Tibial nerve (tissue), 4 donors: Measurements from ENCODE around the gene SETD3. TPM values are rescaled to one million over a fixed set of nuclear protein-coding genes. Genes with fewer than 3 reads are reported as not detected.
"Not testable (repeated sequence)": the region's sequence is repeated elsewhere in the genome, so short reads cannot be mapped to it uniquely, and the experiment has no call there.

Experiments
- DNase-seq, 2 donors: peaks; one replicate each; pipeline ENCODE4 v3.0.0-alpha.2; 2019; ENCODE audit warnings: low spot score in 2 of 2
- H3K27ac ChIP-seq, 4 donors: fragments of 200-600 bp; sonication (generic) in 3 of 4; one replicate each; pipeline ENCODE4 v1.5.1; 2017 to 2019; ENCODE audit warnings: mild to moderate bottlenecking in 1 of 4
- H3K27me3 ChIP-seq, 2 donors: fragments of 200-600 bp; sonication (generic) in 1 of 2; one replicate each; pipeline versions ENCODE4 v1.5.1 to v1.6.0; 2017 to 2019
- H3K36me3 ChIP-seq, 3 donors: fragments of 200-600 bp; sonication (generic); one replicate each; pipeline ENCODE4 v1.5.1; 2018 to 2019
- H3K4me1 ChIP-seq, 4 donors: fragments of 200-600 bp; sonication (generic) in 3 of 4; one replicate each; pipeline ENCODE4 v1.5.1; 2017 to 2019
- H3K4me3 ChIP-seq, 4 donors: fragments of 200-600 bp; sonication (generic) in 3 of 4; one replicate each; pipeline ENCODE4 v1.5.1; 2017 to 2019; ENCODE audit warnings: mild to moderate bottlenecking in 1 of 4, moderate library complexity in 1 of 4
- H3K9me3 ChIP-seq, 4 donors: fragments of 200-600 bp; sonication (generic) in 3 of 4; one replicate each; pipeline ENCODE4 v1.5.1; 2017 to 2019
- EP300 ChIP-seq, 2 donors: sonication (generic); formaldehyde crosslinking; IDR thresholded peaks; one replicate each; pipeline ENCODE4 v1.6.1; 2017; ENCODE audit warnings: antibody characterized with exemption in 2 of 2, mild to moderate bottlenecking in 1 of 2
- POLR2A ChIP-seq, 2 donors: fragments of 450-650 bp; IDR thresholded peaks; one replicate each; pipeline ENCODE4 v1.6.1; 2017; ENCODE audit warnings: antibody characterized with exemption in 2 of 2, mild to moderate bottlenecking in 2 of 2, moderate library complexity in 2 of 2
- WGBS, 2 donors: methylation state at CpG; one replicate each; pipeline ENCODE4 v1.1.5; 2018; 5-methylcytosine and 5-hydroxymethylcytosine counted together
- small RNA-seq: library from RNA; depleted of rRNA; stranded (forward); fragments of <200 nt; gene quantifications from one replicate; pipeline ENCODE3, GENCODE V24; 2016
- total RNA-seq, 4 donors: library from RNA; depleted of rRNA; stranded (reverse); fragments of >200 nt; gene quantifications; one replicate each; pipeline ENCODE4 v1.1.0, GENCODE V29; 2016
- TF ChIP-seq, protein P1 (sequence below), 5 experiments: fragments of 200-600 bp in 3 of 5; fragments of 450-650 bp in 2 of 5; sonication (generic) in 3 of 5; IDR thresholded peaks; one replicate each; pipeline ENCODE4 v1.5.1; 2016 to 2019; ENCODE audit warnings: antibody characterized with exemption in 5 of 5, mild to moderate bottlenecking in 3 of 5, moderate library complexity in 2 of 5

Gene SETD3
- total RNA-seq, 4 donors from 2014 or later: 63.3 to 118 (median 80.6) TPM

DNA sequence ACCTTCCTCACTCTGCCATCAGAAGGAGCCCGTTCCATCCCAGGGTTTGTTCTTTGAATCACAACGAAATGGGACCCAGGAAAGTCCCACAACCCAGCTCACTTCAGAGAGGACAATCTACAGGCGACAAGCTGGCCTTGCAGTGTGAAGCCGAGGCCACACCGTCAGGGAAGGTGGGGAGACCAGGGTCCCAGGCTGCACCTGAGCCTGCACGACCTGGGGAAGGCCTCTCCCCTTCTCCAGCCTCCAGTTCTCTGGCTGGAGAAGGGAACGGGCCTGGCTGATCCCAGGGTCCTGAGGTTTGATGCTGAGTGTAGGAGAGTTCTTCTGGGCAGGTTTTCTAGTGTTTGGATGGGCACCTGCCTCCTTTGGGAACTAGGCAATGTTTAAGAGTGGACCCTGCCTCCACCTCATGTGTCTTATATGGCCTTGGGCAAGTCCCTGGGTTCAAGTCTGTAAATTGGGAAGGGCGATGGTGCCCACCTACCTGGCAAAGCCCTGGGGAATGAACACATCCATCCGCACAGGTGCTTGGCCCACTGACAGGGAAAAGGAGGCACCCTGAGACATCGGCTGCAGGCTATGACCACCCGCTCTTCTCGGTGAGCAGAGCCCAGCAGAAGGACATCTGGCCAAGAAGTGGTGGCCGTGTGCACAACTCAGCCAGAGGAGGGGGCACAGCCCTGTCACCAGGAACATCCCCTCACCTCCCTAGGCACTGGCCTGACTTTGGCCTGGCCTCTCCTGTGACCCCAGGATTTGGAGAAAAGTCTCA is 130.8 kb downstream of the SETD3 start:
- Histone ChIP-seq H3K9me3 (peaks cover 0 to 3% (median 0%) of the 10 kb centered on the region in 4 donors), H3K36me3 (no peaks in the 10 kb centered on the region), H3K27me3 (no peaks in the 10 kb centered on the region), H3K4me3 (no peak overlapping the region), H3K27ac (no peak overlapping the region), H3K4me1 (peaks cover 0 to 7% (median 0%) of the 10 kb centered on the region in 4 donors)
- WGBS, 2 donors: 84 to 89% methylated on average over 12 to 13 of the region's 13 CpGs
- no peak for DNase-seq
- no peak for TF ChIP-seq POLR2A (IDR thresholded peaks at IDR 0.05)
- no peak for TF ChIP-seq EP300 (IDR thresholded peaks at IDR 0.05)
- TF ChIP-seq, protein P1, sequence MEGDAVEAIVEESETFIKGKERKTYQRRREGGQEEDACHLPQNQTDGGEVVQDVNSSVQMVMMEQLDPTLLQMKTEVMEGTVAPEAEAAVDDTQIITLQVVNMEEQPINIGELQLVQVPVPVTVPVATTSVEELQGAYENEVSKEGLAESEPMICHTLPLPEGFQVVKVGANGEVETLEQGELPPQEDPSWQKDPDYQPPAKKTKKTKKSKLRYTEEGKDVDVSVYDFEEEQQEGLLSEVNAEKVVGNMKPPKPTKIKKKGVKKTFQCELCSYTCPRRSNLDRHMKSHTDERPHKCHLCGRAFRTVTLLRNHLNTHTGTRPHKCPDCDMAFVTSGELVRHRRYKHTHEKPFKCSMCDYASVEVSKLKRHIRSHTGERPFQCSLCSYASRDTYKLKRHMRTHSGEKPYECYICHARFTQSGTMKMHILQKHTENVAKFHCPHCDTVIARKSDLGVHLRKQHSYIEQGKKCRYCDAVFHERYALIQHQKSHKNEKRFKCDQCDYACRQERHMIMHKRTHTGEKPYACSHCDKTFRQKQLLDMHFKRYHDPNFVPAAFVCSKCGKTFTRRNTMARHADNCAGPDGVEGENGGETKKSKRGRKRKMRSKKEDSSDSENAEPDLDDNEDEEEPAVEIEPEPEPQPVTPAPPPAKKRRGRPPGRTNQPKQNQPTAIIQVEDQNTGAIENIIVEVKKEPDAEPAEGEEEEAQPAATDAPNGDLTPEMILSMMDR (IDR thresholded peaks at IDR 0.05): no peak

DNA sequence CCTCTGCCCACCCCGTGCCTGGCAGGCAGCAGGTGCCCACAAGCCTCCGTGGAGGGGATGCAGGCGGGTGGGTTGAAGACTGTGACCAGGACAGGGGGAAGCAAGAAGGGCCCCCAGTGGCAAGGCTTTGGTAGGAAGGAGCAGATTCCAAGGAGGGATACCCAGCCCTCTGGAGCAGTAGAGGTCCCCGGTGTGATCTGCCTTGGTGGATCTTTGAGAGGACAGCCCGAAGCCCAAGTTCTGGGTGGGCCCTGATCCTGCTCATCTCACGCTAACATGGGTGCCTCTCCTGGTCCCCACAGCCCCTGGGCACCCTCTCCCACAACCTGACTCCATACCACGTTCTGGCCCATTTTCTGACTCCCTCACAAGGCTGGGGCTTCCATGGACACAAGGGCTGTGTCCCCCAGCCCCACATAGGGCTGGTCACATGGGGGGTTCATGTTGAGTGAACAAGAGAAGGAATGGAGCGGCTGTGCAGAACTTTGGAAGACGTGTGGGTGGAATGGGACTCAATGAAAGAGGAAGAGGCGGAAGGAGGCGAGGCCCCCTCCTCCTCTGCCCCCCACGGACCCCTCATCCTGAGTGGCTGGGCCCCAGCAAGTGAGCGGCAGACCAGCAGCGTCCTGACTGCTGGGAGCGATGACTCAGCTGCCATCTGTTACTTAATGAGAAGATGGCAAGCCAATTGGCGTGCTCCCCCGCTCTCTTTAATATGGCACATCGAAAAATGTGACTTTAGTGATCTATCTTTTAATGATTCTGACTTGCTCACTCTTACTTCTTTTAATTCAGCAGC is 131.6 kb downstream of the SETD3 start:
- Histone ChIP-seq H3K9me3 (peaks cover 0 to under 1% (median 0%) of the 10 kb centered on the region in 4 donors), H3K4me3 (no peak overlapping the region), H3K4me1 (peaks cover 0 to 7% (median 0%) of the 10 kb centered on the region in 4 donors), H3K27ac (no peak overlapping the region), H3K36me3 (no peaks in the 10 kb centered on the region), H3K27me3 (no peaks in the 10 kb centered on the region)
- WGBS, 2 donors: 82 to 85% methylated on average over 18 of the region's 18 CpGs
- no peak for DNase-seq
- TF ChIP-seq, protein P1 (IDR thresholded peaks at IDR 0.05): no peak
- TF ChIP-seq EP300 (IDR thresholded peaks at IDR 0.05) (no peak), POLR2A (IDR thresholded peaks at IDR 0.05) (no peak)

DNA sequence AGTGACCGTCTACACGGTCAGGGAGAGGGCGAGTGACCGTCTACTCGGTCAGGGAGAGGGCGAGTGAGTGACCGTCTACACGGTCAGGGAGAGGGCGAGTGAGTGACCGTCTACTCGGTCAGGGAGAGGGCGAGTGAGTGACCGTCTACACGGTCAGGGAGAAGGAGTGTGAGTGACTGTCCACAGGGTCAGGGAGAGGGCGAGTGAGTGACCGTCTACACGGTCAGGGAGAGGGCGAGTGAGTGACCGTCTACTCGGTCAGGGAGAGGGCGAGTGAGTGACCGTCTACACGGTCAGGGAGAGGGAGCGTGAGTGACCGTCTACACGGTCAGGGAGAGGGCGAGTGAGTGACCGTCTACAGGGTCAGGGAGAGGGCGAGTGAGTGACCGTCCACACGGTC is 132.4 kb downstream of the SETD3 start:
- not testable (repeated sequence) for H3K9me3 ChIP-seq, H3K27me3 ChIP-seq, H3K36me3 ChIP-seq, H3K4me1 ChIP-seq, H3K4me3 ChIP-seq, DNase-seq, H3K27ac ChIP-seq
- 90 to 91% methylated on average over 31 of the region's 31 CpGs for WGBS, 2 donors

Small RNA genes lying within 50 kb of the gene (small RNA-seq; reads per million reads assigned to genes)
- gene RNU6-91P: not detected

Other genes starting within 250 kb of the SETD3 start
- gene BCL11B, start 208.7 kb downstream of the SETD3 start, total RNA-seq: under 1 TPM; 0.21 to 0.78 (median 0.26) TPM
- gene CCNK, start 550 bp upstream of the SETD3 start, total RNA-seq: 10 to 100 TPM; 16.5 to 29.1 (median 21.4) TPM
- gene CCDC85C, start 123.3 kb upstream of the SETD3 start, total RNA-seq: 1 to 10 TPM in 2 of 4 donors, under 1 TPM in 2; 0.60 to 4.6 (median 1.8) TPM
- 1 to 10 TPM; 2.6 to 3.9 (median 3.1) TPM for gene HHIPL1, start 164.3 kb upstream of the SETD3 start, total RNA-seq
- gene CYP46A1, start 203.4 kb upstream of the SETD3 start, total RNA-seq: 1 to 10 TPM; 1.2 to 3.7 (median 1.4) TPM